PC-9 (cell line): ENCODE measurements around the gene WNK1.

Experiments used
- EZH2 ChIP-seq: fragments of 200-600 bp; sonication (generic); IDR thresholded peaks from 2 replicates; pipeline ENCODE4 v1.8.0; 2017; ENCODE audit warnings: antibody characterized with exemption, low read depth
- TF ChIP-seq, protein P1 (sequence below): fragments of 200-600 bp; sonication (generic); conservative IDR thresholded peaks from 2 replicates; pipeline ENCODE4 v1.6.1; 2017; ENCODE audit warnings: mixed run types, antibody characterized with exemption, mild to moderate bottlenecking, moderate library complexity

DNA sequence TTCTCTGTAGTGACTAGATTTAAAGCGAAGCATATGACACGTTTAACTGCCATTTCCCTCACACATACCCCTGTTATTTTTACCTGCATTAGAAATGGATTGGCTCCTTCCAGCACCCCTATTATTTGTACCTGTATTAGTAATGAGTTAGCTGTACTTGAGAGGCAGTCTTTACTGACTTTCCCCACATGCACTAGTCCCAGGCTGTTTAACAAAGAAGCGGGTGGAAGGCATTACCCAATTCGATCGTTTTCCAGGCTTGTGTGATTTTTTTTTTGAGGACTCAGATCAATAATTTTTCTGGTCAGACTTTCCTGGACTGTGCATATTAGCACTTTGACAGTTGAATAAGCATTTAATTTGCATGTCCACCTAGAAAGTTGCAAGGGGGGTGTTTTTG, 150.7 kb downstream of the WNK1 start:
- TF ChIP-seq, protein P1, sequence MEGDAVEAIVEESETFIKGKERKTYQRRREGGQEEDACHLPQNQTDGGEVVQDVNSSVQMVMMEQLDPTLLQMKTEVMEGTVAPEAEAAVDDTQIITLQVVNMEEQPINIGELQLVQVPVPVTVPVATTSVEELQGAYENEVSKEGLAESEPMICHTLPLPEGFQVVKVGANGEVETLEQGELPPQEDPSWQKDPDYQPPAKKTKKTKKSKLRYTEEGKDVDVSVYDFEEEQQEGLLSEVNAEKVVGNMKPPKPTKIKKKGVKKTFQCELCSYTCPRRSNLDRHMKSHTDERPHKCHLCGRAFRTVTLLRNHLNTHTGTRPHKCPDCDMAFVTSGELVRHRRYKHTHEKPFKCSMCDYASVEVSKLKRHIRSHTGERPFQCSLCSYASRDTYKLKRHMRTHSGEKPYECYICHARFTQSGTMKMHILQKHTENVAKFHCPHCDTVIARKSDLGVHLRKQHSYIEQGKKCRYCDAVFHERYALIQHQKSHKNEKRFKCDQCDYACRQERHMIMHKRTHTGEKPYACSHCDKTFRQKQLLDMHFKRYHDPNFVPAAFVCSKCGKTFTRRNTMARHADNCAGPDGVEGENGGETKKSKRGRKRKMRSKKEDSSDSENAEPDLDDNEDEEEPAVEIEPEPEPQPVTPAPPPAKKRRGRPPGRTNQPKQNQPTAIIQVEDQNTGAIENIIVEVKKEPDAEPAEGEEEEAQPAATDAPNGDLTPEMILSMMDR = no peak
- no peak for TF ChIP-seq EZH2
